K562 (cell line): Measurements from ENCODE around the gene MRPS6. TPM values are rescaled to one million over a fixed set of nuclear protein-coding genes. Genes with fewer than 3 reads are reported as not detected.

Source experiments
- MCM3 ChIP-seq: fragments of 450-650 bp; IDR thresholded peaks from 2 replicates; pipeline ENCODE4 v1.6.1; 2016
- NR3C1 ChIP-seq: sonication (generic); formaldehyde crosslinking; IDR thresholded peaks from 2 replicates; pipeline ENCODE4 v1.8.1; 2022; ENCODE audit warnings: missing genetic modification reagents
- PML ChIP-seq: IDR thresholded peaks from 2 replicates; pipeline ENCODE4 v1.6.1; 2012; ENCODE audit warnings: low read length, inconsistent platforms
- PPARD ChIP-seq: fragments of 250-450 bp; sonication (Bioruptor Pico); IDR thresholded peaks from 2 replicates; pipeline ENCODE4 v1.8.0; 2022; ENCODE audit warnings: inconsistent platforms, mild to moderate bottlenecking, moderate library complexity
- STAG1 ChIP-seq: sonication (generic); formaldehyde crosslinking; IDR thresholded peaks from 2 replicates; pipeline ENCODE4 v1.5.0; 2020; ENCODE audit warnings: missing genetic modification reagents, borderline replicate concordance
- TAF7 ChIP-seq: fragments of 450-650 bp; IDR thresholded peaks from 2 replicates; pipeline ENCODE4 v1.6.1; 2016; ENCODE audit warnings: missing genetic modification characterization, missing compliant biosample characterization
- TARDBP ChIP-seq: fragments of 450-650 bp; IDR thresholded peaks from 2 replicates; pipeline ENCODE4 v1.6.1; 2016
- polyA plus RNA-seq, 8 experiments: library from polyadenylated mRNA; depleted of rRNA in 4 of 8; stranded (reverse) in 5 of 8; unstranded in 3 of 8; fragments of >200 nt; fragmentation: Nextera tagmentation in 2 of 8; fragmentation: Illumina TruSeq in 1 of 8; extraction: Ambion mirVana in 2 of 8; extraction: Trizol in 1 of 8; gene quantifications; 2 replicates each; pipeline versions ENCODE4 v1.2.1 to v1.2.3, GENCODE V29; 2011 to 2014; ENCODE audit warnings: inconsistent platforms in 1 of 8, missing spikeins in 1 of 8
- total RNA-seq, 7 experiments: library from RNA; depleted of rRNA in 6 of 7; stranded (reverse); fragments of >200 nt in 6 of 7; fragmentation: Illumina TruSeq in 2 of 7; extraction: Trizol in 2 of 7; gene quantifications; 2 replicates each; pipeline versions ENCODE4 v1.2.1 to v1.2.3, GENCODE V29; 2011 to 2021; ENCODE audit warnings: low replicate concordance in 1 of 7
- TF ChIP-seq, protein P1 (sequence below), 2 experiments: fragments of 450-650 bp in 1 of 2; sonication (generic) in 1 of 2; formaldehyde crosslinking in 1 of 2; IDR thresholded peaks in 1 of 2; conservative IDR thresholded peaks in 1 of 2; 2 replicates each; pipeline versions ENCODE4 v1.6.1 to v1.8.1; 2016 to 2023; ENCODE audit warnings: mild to moderate bottlenecking in 2 of 2, moderate library complexity in 2 of 2, inconsistent platforms in 1 of 2, missing genetic modification reagents in 1 of 2
- TF ChIP-seq, protein P2 (sequence below): sonication (generic); formaldehyde crosslinking; IDR thresholded peaks from 2 replicates; pipeline ENCODE4 v1.8.1; 2022; ENCODE audit warnings: missing genetic modification reagents
- TF ChIP-seq, protein P3 (sequence below): sonication (generic); formaldehyde crosslinking; IDR thresholded peaks from 2 replicates; pipeline ENCODE4 v1.5.0; 2020; ENCODE audit warnings: missing genetic modification reagents
- TF ChIP-seq, protein P4 (sequence below): fragments of 150-350 bp; conservative IDR thresholded peaks from 2 replicates; pipeline ENCODE4 v1.6.1; 2014; ENCODE audit warnings: low read length
- TF ChIP-seq, protein P5 (sequence below): fragments of 250-450 bp; sonication (Bioruptor Pico); IDR thresholded peaks from 2 replicates; pipeline ENCODE4 v1.4.0; 2020
- TF ChIP-seq, protein P6 (sequence below), 2 experiments: fragments of 150-350 bp in 1 of 2; IDR thresholded peaks; 2 replicates each; pipeline ENCODE4 v1.6.1; 2012 to 2016; ENCODE audit warnings: low read depth in 2 of 2, low read length in 2 of 2, mild to moderate bottlenecking in 1 of 2, moderate library complexity in 1 of 2

The MRPS6 gene
- total and polyA plus RNA-seq, 9 of the 15 experiments (the other 6 are each of a cell fraction or from before 2014, with no cell fraction given), result 26.1 to 72.0 (median 39.3) TPM

DNA sequence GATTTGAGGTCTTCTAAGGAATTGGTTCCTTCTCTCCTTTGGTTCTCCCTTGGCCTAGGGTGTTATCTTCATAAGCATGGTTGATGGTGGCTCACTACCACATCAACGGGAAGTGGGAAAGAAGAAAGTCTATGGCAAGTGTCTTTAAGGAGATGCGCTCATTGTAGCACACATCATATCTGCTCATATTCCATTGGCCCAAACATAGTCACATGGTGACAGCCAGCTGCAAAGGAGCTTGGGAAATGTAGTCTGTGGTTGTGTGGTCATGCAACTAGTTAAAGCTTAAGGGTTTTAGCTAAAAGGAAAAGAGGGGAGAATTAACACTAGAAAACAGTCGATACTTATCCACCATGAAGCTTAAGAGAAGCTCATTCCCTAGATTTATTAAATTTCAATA is 11.4 kb upstream of the MRPS6 start (continued):
- TF ChIP-seq, protein P1, sequence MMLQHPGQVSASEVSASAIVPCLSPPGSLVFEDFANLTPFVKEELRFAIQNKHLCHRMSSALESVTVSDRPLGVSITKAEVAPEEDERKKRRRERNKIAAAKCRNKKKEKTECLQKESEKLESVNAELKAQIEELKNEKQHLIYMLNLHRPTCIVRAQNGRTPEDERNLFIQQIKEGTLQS (IDR thresholded peaks at IDR 0.05), result peak; percentile 58
- TF ChIP-seq, protein P1 (CRISPR knock-in tag; conservative IDR thresholded peaks at IDR 0.05), result no peak
- TF ChIP-seq NR3C1 (CRISPR knock-in tag) (no peak), PML (no peak), STAG1 (no peak), TARDBP (no peak), MCM3 (no peak), PPARD (CRISPR knock-in tag) (no peak), TAF7 (tag) (no peak)
- TF ChIP-seq, protein P2, sequence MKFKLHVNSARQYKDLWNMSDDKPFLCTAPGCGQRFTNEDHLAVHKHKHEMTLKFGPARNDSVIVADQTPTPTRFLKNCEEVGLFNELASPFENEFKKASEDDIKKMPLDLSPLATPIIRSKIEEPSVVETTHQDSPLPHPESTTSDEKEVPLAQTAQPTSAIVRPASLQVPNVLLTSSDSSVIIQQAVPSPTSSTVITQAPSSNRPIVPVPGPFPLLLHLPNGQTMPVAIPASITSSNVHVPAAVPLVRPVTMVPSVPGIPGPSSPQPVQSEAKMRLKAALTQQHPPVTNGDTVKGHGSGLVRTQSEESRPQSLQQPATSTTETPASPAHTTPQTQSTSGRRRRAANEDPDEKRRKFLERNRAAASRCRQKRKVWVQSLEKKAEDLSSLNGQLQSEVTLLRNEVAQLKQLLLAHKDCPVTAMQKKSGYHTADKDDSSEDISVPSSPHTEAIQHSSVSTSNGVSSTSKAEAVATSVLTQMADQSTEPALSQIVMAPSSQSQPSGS (CRISPR knock-in tag), result no peak
- TF ChIP-seq, protein P3, sequence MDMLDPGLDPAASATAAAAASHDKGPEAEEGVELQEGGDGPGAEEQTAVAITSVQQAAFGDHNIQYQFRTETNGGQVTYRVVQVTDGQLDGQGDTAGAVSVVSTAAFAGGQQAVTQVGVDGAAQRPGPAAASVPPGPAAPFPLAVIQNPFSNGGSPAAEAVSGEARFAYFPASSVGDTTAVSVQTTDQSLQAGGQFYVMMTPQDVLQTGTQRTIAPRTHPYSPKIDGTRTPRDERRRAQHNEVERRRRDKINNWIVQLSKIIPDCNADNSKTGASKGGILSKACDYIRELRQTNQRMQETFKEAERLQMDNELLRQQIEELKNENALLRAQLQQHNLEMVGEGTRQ (CRISPR knock-in tag), result peak; percentile 97
- TF ChIP-seq, protein P4, sequence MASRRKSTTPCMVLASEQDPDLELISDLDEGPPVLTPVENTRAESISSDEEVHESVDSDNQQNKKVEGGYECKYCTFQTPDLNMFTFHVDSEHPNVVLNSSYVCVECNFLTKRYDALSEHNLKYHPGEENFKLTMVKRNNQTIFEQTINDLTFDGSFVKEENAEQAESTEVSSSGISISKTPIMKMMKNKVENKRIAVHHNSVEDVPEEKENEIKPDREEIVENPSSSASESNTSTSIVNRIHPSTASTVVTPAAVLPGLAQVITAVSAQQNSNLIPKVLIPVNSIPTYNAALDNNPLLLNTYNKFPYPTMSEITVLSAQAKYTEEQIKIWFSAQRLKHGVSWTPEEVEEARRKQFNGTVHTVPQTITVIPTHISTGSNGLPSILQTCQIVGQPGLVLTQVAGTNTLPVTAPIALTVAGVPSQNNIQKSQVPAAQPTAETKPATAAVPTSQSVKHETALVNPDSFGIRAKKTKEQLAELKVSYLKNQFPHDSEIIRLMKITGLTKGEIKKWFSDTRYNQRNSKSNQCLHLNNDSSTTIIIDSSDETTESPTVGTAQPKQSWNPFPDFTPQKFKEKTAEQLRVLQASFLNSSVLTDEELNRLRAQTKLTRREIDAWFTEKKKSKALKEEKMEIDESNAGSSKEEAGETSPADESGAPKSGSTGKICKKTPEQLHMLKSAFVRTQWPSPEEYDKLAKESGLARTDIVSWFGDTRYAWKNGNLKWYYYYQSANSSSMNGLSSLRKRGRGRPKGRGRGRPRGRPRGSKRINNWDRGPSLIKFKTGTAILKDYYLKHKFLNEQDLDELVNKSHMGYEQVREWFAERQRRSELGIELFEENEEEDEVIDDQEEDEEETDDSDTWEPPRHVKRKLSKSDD, result no peak
- TF ChIP-seq, protein P5, sequence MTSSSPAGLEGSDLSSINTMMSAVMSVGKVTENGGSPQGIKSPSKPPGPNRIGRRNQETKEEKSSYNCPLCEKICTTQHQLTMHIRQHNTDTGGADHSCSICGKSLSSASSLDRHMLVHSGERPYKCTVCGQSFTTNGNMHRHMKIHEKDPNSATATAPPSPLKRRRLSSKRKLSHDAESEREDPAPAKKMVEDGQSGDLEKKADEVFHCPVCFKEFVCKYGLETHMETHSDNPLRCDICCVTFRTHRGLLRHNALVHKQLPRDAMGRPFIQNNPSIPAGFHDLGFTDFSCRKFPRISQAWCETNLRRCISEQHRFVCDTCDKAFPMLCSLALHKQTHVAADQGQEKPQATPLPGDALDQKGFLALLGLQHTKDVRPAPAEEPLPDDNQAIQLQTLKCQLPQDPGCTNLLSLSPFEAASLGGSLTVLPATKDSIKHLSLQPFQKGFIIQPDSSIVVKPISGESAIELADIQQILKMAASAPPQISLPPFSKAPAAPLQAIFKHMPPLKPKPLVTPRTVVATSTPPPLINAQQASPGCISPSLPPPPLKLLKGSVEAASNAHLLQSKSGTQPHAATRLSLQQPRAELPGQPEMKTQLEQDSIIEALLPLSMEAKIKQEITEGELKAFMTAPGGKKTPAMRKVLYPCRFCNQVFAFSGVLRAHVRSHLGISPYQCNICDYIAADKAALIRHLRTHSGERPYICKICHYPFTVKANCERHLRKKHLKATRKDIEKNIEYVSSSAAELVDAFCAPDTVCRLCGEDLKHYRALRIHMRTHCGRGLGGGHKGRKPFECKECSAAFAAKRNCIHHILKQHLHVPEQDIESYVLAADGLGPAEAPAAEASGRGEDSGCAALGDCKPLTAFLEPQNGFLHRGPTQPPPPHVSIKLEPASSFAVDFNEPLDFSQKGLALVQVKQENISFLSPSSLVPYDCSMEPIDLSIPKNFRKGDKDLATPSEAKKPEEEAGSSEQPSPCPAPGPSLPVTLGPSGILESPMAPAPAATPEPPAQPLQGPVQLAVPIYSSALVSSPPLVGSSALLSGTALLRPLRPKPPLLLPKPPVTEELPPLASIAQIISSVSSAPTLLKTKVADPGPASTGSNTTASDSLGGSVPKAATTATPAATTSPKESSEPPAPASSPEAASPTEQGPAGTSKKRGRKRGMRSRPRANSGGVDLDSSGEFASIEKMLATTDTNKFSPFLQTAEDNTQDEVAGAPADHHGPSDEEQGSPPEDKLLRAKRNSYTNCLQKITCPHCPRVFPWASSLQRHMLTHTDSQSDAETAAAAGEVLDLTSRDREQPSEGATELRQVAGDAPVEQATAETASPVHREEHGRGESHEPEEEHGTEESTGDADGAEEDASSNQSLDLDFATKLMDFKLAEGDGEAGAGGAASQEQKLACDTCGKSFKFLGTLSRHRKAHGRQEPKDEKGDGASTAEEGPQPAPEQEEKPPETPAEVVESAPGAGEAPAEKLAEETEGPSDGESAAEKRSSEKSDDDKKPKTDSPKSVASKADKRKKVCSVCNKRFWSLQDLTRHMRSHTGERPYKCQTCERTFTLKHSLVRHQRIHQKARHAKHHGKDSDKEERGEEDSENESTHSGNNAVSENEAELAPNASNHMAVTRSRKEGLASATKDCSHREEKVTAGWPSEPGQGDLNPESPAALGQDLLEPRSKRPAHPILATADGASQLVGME (CRISPR knock-in tag), result no peak
- TF ChIP-seq, protein P6, sequence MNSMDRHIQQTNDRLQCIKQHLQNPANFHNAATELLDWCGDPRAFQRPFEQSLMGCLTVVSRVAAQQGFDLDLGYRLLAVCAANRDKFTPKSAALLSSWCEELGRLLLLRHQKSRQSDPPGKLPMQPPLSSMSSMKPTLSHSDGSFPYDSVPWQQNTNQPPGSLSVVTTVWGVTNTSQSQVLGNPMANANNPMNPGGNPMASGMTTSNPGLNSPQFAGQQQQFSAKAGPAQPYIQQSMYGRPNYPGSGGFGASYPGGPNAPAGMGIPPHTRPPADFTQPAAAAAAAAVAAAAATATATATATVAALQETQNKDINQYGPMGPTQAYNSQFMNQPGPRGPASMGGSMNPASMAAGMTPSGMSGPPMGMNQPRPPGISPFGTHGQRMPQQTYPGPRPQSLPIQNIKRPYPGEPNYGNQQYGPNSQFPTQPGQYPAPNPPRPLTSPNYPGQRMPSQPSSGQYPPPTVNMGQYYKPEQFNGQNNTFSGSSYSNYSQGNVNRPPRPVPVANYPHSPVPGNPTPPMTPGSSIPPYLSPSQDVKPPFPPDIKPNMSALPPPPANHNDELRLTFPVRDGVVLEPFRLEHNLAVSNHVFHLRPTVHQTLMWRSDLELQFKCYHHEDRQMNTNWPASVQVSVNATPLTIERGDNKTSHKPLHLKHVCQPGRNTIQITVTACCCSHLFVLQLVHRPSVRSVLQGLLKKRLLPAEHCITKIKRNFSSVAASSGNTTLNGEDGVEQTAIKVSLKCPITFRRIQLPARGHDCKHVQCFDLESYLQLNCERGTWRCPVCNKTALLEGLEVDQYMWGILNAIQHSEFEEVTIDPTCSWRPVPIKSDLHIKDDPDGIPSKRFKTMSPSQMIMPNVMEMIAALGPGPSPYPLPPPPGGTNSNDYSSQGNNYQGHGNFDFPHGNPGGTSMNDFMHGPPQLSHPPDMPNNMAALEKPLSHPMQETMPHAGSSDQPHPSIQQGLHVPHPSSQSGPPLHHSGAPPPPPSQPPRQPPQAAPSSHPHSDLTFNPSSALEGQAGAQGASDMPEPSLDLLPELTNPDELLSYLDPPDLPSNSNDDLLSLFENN (IDR thresholded peaks at IDR 0.05; ENCODE audit: low read depth in 2 of 2, low read length in 2 of 2), result no peak
